H1 (cell line): ENCODE results near the gene MLH3. TPM values are rescaled to one million over a fixed set of nuclear protein-coding genes. Genes with fewer than 3 reads are reported as not detected.

Experiments
- CTCF ChIA-PET: fragments of 300-600 bp; sonication (Branson Sonifier 250); formaldehyde crosslinking; loops from one replicate; lab custom pipeline; 2021; ENCODE audit not compliant: partially characterized antibody; lab: Charles Lee
- POLR2A ChIA-PET: fragments of 300-600 bp; sonication (Branson Sonifier 250); formaldehyde crosslinking; loops from one replicate; lab custom pipeline; 2021; ENCODE audit warnings: inconsistent platforms; ENCODE audit not compliant: partially characterized antibody; lab: Charles Lee
- DNase-seq, 2 experiments: peaks; one replicate each; pipeline versions ENCODE4 v3.0.0 to v3.0.0-alpha.2; 2010 to 2022; ENCODE audit warnings: low spot score in 2 of 2, low read depth in 1 of 2, mixed read lengths in 1 of 2
- FAIRE-seq: peaks from 2 replicates; lab custom pipeline; 2011; peaks lifted over from hg19 to GRCh38; lab: Jason Lieb, UNC
- H2AFZ ChIP-seq: 2 replicates; pipeline ENCODE4 v1.8.1; 2012; ENCODE audit warnings: low read length, inconsistent platforms
- H2AK5ac ChIP-seq: 2 replicates; pipeline ENCODE4 v1.6.1; 2013; ENCODE audit warnings: low read depth, low read length
- H2BK120ac ChIP-seq: replicated peaks from 2 replicates; pipeline ENCODE3; 2013; ENCODE audit warnings: low read depth, low read length, inconsistent platforms
- H2BK12ac ChIP-seq: 2 replicates; pipeline ENCODE4 v1.6.1; 2013; ENCODE audit warnings: low read depth, low read length
- H2BK15ac ChIP-seq: 2 replicates; pipeline ENCODE4 v1.6.1; 2013; ENCODE audit warnings: low read length
- H2BK20ac ChIP-seq: 2 replicates; pipeline ENCODE4 v1.6.1; 2013; ENCODE audit warnings: low read length
- H2BK5ac ChIP-seq: 2 replicates; pipeline ENCODE4 v1.6.1; 2013; ENCODE audit warnings: low read depth, low read length
- H3K14ac ChIP-seq: 2 replicates; pipeline ENCODE4 v1.6.1; 2013; ENCODE audit warnings: inconsistent platforms; ENCODE audit not compliant: insufficient read length
- H3K18ac ChIP-seq: 2 replicates; pipeline ENCODE4 v1.6.1; 2013; ENCODE audit warnings: low read length; ENCODE audit errors: extremely low read depth
- H3K23ac ChIP-seq: 2 replicates; pipeline ENCODE4 v1.6.1; 2013; ENCODE audit warnings: inconsistent platforms; ENCODE audit not compliant: insufficient read length
- H3K23me2 ChIP-seq: 2 replicates; pipeline ENCODE4 v1.6.1; 2013; ENCODE audit warnings: low read depth, low read length
- H3K27ac ChIP-seq: 2 replicates; pipeline ENCODE4 v1.6.1; 2011; ENCODE audit warnings: low read depth, low read length, inconsistent platforms
- H3K27me3 ChIP-seq, 4 experiments: replicated peaks in 1 of 4; 1 replicate in 1 of 4; 2 replicates in 3 of 4; pipeline versions ENCODE4 v1.6.1 to v1.8.1; 2011 to 2013; ENCODE audit warnings: low read length in 3 of 4, mild to moderate bottlenecking in 3 of 4, inconsistent platforms in 2 of 4, mixed read lengths in 2 of 4, moderate library complexity in 1 of 4; ENCODE audit not compliant: control insufficient read depth in 3 of 4, insufficient read depth in 3 of 4; ENCODE audit errors: extremely low read depth in 1 of 4
- H3K36me3 ChIP-seq, 4 experiments: 2 replicates each; pipeline versions ENCODE4 v1.6.1 to v1.8.1; 2011 to 2013; ENCODE audit warnings: mild to moderate bottlenecking in 4 of 4, low read length in 3 of 4, moderate library complexity in 2 of 4, control low read depth in 1 of 4, inconsistent platforms in 1 of 4; ENCODE audit not compliant: insufficient read depth in 4 of 4, control insufficient read depth in 2 of 4
- H3K4ac ChIP-seq: replicated peaks from 2 replicates; pipeline ENCODE3; 2013; ENCODE audit warnings: low read length, low read depth, mixed read lengths, inconsistent platforms; ENCODE audit not compliant: insufficient read length
- H3K4me1 ChIP-seq, 4 experiments: replicated peaks in 1 of 4; 1 replicate in 1 of 4; 2 replicates in 3 of 4; pipeline versions ENCODE4 v1.6.1 to v1.8.1; 2011 to 2013; ENCODE audit warnings: low read length in 3 of 4, inconsistent platforms in 2 of 4, mixed read lengths in 1 of 4; ENCODE audit not compliant: insufficient read depth in 4 of 4, control insufficient read depth in 3 of 4
- H3K4me2 ChIP-seq, 2 experiments: 2 replicates each; pipeline versions ENCODE4 v1.6.1 to v1.8.1; 2011 to 2013; ENCODE audit warnings: low read depth in 2 of 2, low read length in 2 of 2, control low read depth in 1 of 2, inconsistent platforms in 1 of 2, mild to moderate bottlenecking in 1 of 2; ENCODE audit not compliant: insufficient read depth in 1 of 2
- H3K4me3 ChIP-seq, 4 experiments: fragments of 200-600, 300-600 bp in 1 of 4; sonication (generic), shearing (Covaris generic), sonication (Bioruptor Twin) in 1 of 4; 2 replicates each; pipeline versions ENCODE4 v1.5.1 to v1.8.1; 2011 to 2016; ENCODE audit warnings: low read length in 4 of 4, low read depth in 3 of 4, control low read depth in 2 of 4, inconsistent platforms in 2 of 4, mild to moderate bottlenecking in 2 of 4, mixed read lengths in 1 of 4, moderate library complexity in 1 of 4; ENCODE audit not compliant: insufficient read depth in 2 of 4; ENCODE audit errors: extremely low read depth in 1 of 4
- H3K56ac ChIP-seq: replicated peaks from 2 replicates; pipeline ENCODE3; 2013; ENCODE audit warnings: low read depth, mild to moderate bottlenecking, mixed read lengths, low read length, inconsistent platforms; ENCODE audit not compliant: insufficient read length
- H3K79me1 ChIP-seq: 2 replicates; pipeline ENCODE4 v1.6.1; 2013; ENCODE audit warnings: low read depth, low read length, control low read depth
- H3K79me2 ChIP-seq, 2 experiments: 2 replicates each; pipeline versions ENCODE4 v1.6.1 to v1.8.1; 2012 to 2013; ENCODE audit warnings: low read length in 2 of 2, mild to moderate bottlenecking in 2 of 2, inconsistent platforms in 1 of 2; ENCODE audit not compliant: insufficient read depth in 2 of 2, control insufficient read depth in 1 of 2
- H3K9ac ChIP-seq, 4 experiments: replicated peaks in 1 of 4; 1 replicate in 1 of 4; 2 replicates in 3 of 4; pipeline versions ENCODE4 v1.6.1 to v1.8.1; 2011 to 2013; ENCODE audit warnings: low read depth in 3 of 4, low read length in 3 of 4, control low read depth in 2 of 4, mild to moderate bottlenecking in 2 of 4, moderate library complexity in 2 of 4, inconsistent platforms in 1 of 4; ENCODE audit errors: extremely low read depth in 1 of 4
- H3K9me3 ChIP-seq, 2 experiments: 2 replicates each; pipeline versions ENCODE4 v1.6.1 to v1.8.1; 2012 to 2013; ENCODE audit warnings: mild to moderate bottlenecking in 2 of 2, moderate library complexity in 2 of 2, control low read depth in 1 of 2, inconsistent platforms in 1 of 2, low read depth in 1 of 2, low read length in 1 of 2, mixed read lengths in 1 of 2; ENCODE audit not compliant: insufficient read depth in 2 of 2
- H4K20me1 ChIP-seq, 2 experiments: replicated peaks in 1 of 2; 2 replicates each; pipeline versions ENCODE3 to v1.8.1; 2011 to 2013; ENCODE audit warnings: inconsistent platforms in 2 of 2, low read length in 2 of 2, mild to moderate bottlenecking in 1 of 2; ENCODE audit not compliant: insufficient read depth in 2 of 2, control insufficient read depth in 1 of 2
- H4K5ac ChIP-seq: 2 replicates; pipeline ENCODE4 v1.6.1; 2013; ENCODE audit warnings: low read length, low read depth, mixed read lengths, inconsistent platforms; ENCODE audit not compliant: insufficient read length
- H4K8ac ChIP-seq: 2 replicates; pipeline ENCODE4 v1.8.0; 2013; ENCODE audit warnings: mild to moderate bottlenecking, moderate library complexity, low read length, inconsistent platforms; ENCODE audit not compliant: insufficient read depth; ENCODE audit errors: extremely low read depth
- H4K91ac ChIP-seq: replicated peaks from 2 replicates; pipeline ENCODE3; 2013; ENCODE audit warnings: low read length, mixed read lengths, inconsistent platforms; ENCODE audit not compliant: insufficient read length
- EP300 ChIP-seq, 2 experiments: IDR thresholded peaks; 1 replicate in 1 of 2; 2 replicates in 1 of 2; pipeline ENCODE4 v1.6.1; 2011 to 2012; ENCODE audit warnings: low read depth in 2 of 2, low read length in 2 of 2, mild to moderate bottlenecking in 2 of 2, borderline replicate concordance in 1 of 2, inconsistent platforms in 1 of 2, moderate library complexity in 1 of 2
- RNF2 ChIP-seq: fragments of 200-900, 300-1000 bp; sonication (generic); IDR thresholded peaks from 2 replicates; pipeline ENCODE4 v1.7.1; 2016; ENCODE audit warnings: borderline replicate concordance, low read depth, mild to moderate bottlenecking, antibody characterized with exemption, low read length; ENCODE audit not compliant: poor library complexity, severe bottlenecking; ENCODE audit errors: missing control alignments
- WGBS, 2 experiments: shearing (Covaris generic) in 1 of 2; methylation state at CpG; one replicate each; pipeline versions ENCODE4 v1.1.6 to v1.1.7; 2013 to 2015; ENCODE audit warnings: low lambda C conversion rate in 2 of 2, mixed read lengths in 2 of 2, inconsistent platforms in 1 of 2, low coverage in 1 of 2, missing lambda C conversion rate in 1 of 2; ENCODE audit not compliant: insufficient replicate concordance in 2 of 2, insufficient coverage in 1 of 2, insufficient read length in 1 of 2; ENCODE audit errors: extremely low coverage in 1 of 2, missing lambda C conversion rate in 1 of 2; 5-methylcytosine and 5-hydroxymethylcytosine counted together
- polyA plus RNA-seq, 7 experiments: library from polyadenylated mRNA; depleted of rRNA in 3 of 7; stranded (reverse) in 5 of 7; unstranded in 2 of 7; fragments of >200 nt in 5 of 7; fragments of 200-250 nt in 2 of 7; gene quantifications; 1 replicate in 5 of 7; 2 replicates in 1 of 7; 4 replicates in 1 of 7; pipeline versions ENCODE4 v1.2.1 to v1.2.3, GENCODE V29; 2011 to 2013; ENCODE audit warnings: missing spikeins in 2 of 7, mixed read lengths in 2 of 7
- total RNA-seq: library from RNA; stranded (reverse); fragmentation: NEBNext Ultra II Directional; extraction: Animal tissue kit (Norgen Biotek cat#: 25700); gene quantifications from 2 replicates; pipeline ENCODE4 v1.2.1, GENCODE V29; 2021
- TF ChIP-seq, protein P1 (sequence below): IDR thresholded peaks from 2 replicates; pipeline ENCODE4 v1.6.1; 2012; ENCODE audit warnings: inconsistent platforms

Gene MLH3
- total and polyA plus RNA-seq, 2 of the 8 experiments (the other 6 are each of a cell fraction or from before 2014, with no cell fraction given) = 9.3 to 20.1 TPM

DNA sequence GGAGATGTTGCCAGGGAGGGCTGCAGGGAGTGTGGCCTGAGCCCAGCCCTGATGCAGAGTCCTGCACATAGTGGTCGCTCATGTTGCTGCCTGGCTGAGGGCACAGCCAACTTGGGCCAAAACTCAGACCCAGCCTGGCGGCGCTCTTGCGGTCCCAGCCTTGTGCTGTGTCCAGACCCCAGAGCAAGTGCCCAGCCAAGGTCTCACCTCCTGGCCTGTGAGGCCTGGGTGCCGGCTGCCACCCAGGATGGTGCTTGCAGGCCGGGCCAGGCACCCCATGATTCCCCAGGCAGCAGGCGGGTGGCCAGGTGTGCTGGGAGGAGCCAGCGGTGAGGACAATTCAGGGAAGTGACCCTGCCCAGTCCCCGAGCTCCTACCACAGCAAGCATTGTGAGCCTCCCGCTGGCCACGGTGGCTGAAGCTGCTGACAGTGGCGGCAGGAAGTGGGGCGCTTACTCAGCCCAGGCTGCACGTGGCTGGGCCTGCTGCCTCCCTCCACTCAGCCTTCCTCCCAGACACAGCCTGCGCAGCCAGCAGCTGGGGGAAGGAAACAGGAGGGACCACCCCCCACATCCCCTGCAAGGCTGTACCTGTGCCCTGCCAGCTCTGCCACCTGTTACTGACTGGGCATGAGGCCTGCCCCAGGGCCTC is 78.1 kb downstream of the MLH3 start:
- CTCF ChIA-PET = interaction anchor here (0.5 to 6.1 kb wide), 8 partner anchors 11 to 63 kb away, joined by 3 to 33 read pairs (median 5); partner anchors contain the start of genes PGF and RPS6KL1
- no peak overlapping the region for H2AFZ ChIP-seq

More for the DNA sequence above, 78.1 kb downstream of the MLH3 start:
- H3K36me3 ChIP-seq = no peaks in the 10 kb centered on the region
- H3K4me1 ChIP-seq = peaks cover 5 to 14% (median 9%) of the 10 kb centered on the region in 4 experiments; a peak in 6 of 7 replicates
- peak overlapping the region; percentile 53 for H4K91ac ChIP-seq
- no peak overlapping the region for H2AK5ac ChIP-seq
- no peak overlapping the region for H3K9ac ChIP-seq
- no peak for FAIRE-seq
- peak overlapping the region; percentile 39 for H3K4ac ChIP-seq
- H2BK5ac ChIP-seq = 0 out of 2 replicates have a peak overlapping the region, but pooled peaks have one; percentile 71
- H2BK20ac ChIP-seq = no peak overlapping the region
- peak overlapping the region; percentile 75; the same call in 1 of the 2 replicates for H4K8ac ChIP-seq
- 83% methylated on average over 15 of the region's 15 CpGs; no CpG with 5 or more reads in 1 of the 2 experiments for WGBS, 2 experiments
- H3K27me3 ChIP-seq = 0 out of 7 replicates have a peak, but pooled peaks cover 0 to 2% (median 0%) of the 10 kb centered on the region in 4 experiments
- no peak for DNase-seq
- H2BK120ac ChIP-seq = peak overlapping the region; percentile 31
- H3K14ac ChIP-seq = no peak overlapping the region
- no peak overlapping the region for H4K5ac ChIP-seq
- H3K4me3 ChIP-seq = no peak overlapping the region
- no peaks in the 10 kb centered on the region for H3K79me2 ChIP-seq
- peak overlapping the region; percentile 32; the same call in 1 of the 2 replicates for H3K18ac ChIP-seq
- no peak overlapping the region for H3K4me2 ChIP-seq
- no peaks in the 10 kb centered on the region for H4K20me1 ChIP-seq
- no peak overlapping the region for H3K27ac ChIP-seq
- TF ChIP-seq EP300 (IDR thresholded peaks at IDR 0.05; ENCODE audit: borderline replicate concordance in 1 of 2, low read depth in 2 of 2, low read length in 2 of 2) (no peak), RNF2 (no peak)
- TF ChIP-seq, protein P1, sequence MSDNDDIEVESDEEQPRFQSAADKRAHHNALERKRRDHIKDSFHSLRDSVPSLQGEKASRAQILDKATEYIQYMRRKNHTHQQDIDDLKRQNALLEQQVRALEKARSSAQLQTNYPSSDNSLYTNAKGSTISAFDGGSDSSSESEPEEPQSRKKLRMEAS = 0 out of 2 replicates have a peak, but pooled peaks have one; percentile 20
- TF ChIP-seq, all 59 proteins: peak for 1
- Histone ChIP-seq H2BK12ac (peak overlapping the region; percentile 68; the same call in 1 of the 2 replicates), H2BK15ac (peak overlapping the region; percentile 25; the same call in 1 of the 2 replicates), H3K23ac (no peak overlapping the region), H3K23me2 (no peaks in the 10 kb centered on the region), H3K79me1 (no peaks in the 10 kb centered on the region), H3K9me3 (no peaks in the 10 kb centered on the region), H3K56ac (no peak overlapping the region)
- POLR2A ChIA-PET = interaction anchor here (0.9 to 1.7 kb wide), 3 partner anchors 14 to 51 kb away, joined by 3 to 5 read pairs (median 3); partner anchors contain the start of gene RPS6KL1
